Occipital lobe (tissue), 2 donors: ENCODE measurements around the gene ANKRD33B. TPM values are rescaled to one million over a fixed set of nuclear protein-coding genes. Genes with fewer than 3 reads are reported as not detected.
"Not testable (repeated sequence)": the region's sequence is repeated elsewhere in the genome, so short reads cannot be mapped to it uniquely, and the experiment has no call there.

Experiments
- DNase-seq: peaks from one replicate; lab custom pipeline; 2025; lab: John Stamatoyannopoulos, UW
- total RNA-seq: library from RNA; depleted of rRNA; stranded (reverse); fragments of >200 nt; gene quantifications from one replicate; pipeline ENCODE4 v1.2.3, GENCODE V29; 2014

The ANKRD33B gene
- total RNA-seq, 1 donor from 2014 or later, result 4.2 TPM

- DNase-seq, result no peak
Measured at GRCh38 chr5:10593531-10594181, 29.8 kb downstream of the ANKRD33B start.

GRCh38 chr5:10594591-10595210 is 30.8 kb downstream of the ANKRD33B start:
- no peak for DNase-seq

DNA sequence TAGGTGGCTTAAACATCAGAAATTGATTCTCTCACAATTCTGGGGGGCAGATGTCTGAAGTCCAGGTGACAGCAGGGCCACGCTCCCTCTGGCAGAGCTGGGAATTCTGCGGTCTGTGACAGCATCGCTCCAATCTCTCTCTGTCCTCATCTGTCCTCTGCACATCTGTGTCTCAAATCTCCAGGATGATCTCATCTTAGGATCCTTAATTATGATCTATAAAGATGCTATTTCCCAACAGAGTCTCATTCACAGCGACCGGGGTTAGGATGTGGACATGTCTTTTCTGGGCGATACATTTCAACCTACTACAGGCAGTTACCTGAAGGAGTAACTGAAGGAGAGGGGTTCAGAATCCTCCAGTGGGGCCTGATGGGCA is 31.4 kb downstream of the ANKRD33B start:
- DNase-seq, result no peak

GRCh38 chr5:10595672-10596309 is 31.9 kb downstream of the ANKRD33B start:
- DNase-seq, result no peak

- no peak for DNase-seq
Measured at GRCh38 chr5:10596310-10596703, 32.4 kb downstream of the ANKRD33B start.

DNA sequence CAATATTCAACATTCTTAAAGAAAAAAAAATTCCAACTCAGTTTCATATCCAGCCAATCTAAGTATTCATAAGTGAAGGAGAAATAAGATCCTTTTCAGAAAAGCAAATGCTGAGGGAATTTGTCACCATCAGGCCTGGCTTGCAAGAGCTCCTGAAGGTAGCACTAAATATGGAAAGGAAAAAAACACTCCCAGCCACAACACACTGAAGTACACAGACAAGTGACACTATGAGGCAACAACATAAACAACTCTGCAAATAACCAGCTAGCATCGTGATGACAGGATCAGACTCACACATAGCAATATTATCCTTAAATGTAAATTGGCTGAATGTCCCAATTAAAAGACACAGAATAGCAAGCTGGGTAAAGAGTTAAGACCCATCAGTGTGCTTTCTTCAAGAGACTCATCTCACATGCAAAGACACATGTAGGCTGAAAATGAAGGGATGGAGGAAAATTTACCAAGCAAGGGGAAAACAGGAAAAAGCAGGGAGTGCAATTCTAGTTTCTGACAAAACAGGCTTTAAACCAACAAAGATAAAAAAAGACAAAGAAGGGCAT is 33.1 kb downstream of the ANKRD33B start:
- DNase-seq, result no peak

- no peak for DNase-seq
Measured at GRCh38 chr5:10599113-10599512, 35.2 kb downstream of the ANKRD33B start.

- DNase-seq, result no peak
Measured at GRCh38 chr5:10599862-10600284, 36.0 kb downstream of the ANKRD33B start.

GRCh38 chr5:10600626-10601245 is 36.9 kb downstream of the ANKRD33B start:
- no peak for DNase-seq

DNA sequence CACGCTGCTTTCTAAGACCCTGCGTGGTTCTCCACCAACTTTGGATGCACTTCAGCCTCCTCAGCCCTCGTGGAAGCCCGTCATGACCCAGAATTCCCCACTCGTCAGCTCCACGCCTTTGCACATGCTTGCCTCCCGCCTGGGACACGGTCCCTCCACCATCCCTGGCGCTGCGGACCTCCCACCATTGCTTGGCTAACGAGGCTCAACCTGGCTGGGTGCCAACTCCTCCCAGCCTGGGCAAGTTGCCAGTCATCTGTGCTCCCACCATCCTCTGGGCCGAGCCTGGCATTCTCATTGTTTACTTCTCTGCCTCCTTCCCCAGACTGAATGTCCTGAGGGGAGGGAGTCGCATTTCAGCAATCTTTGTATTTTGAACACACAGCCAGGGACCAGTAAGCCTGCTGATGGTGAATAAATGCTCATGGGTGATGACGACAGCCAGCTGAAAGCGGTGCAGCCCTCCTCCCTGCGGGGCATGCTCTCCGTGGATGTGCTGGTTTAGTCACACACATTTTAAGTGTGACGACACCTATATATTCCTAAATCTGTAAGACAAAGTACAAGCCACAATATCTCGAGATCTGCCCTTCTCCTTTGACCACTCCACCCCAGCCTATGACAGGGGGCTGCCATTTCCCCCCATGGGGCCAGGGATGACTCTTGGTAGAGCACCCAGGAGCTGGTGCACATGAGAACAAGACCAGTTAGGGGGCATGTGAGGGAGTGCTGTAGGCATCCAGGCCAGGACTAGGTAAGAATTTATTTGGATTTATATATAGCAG is 37.6 kb downstream of the ANKRD33B start:
- peak; percentile 71 for DNase-seq

GRCh38 chr5:10602031-10602806 is 38.3 kb downstream of the ANKRD33B start:
- no peak for DNase-seq

GRCh38 chr5:10604975-10605374 is 41.1 kb downstream of the ANKRD33B start:
- DNase-seq, result no peak

- not testable (repeated sequence) for DNase-seq
Measured at GRCh38 chr5:10606632-10607022, 42.8 kb downstream of the ANKRD33B start.

- DNase-seq, result no peak
Measured at GRCh38 chr5:10607023-10607665, 43.3 kb downstream of the ANKRD33B start.

GRCh38 chr5:10607666-10608073 is 43.8 kb downstream of the ANKRD33B start:
- no peak for DNase-seq

- DNase-seq, result not testable (repeated sequence)
Measured at GRCh38 chr5:10608081-10608480, 44.2 kb downstream of the ANKRD33B start.

DNA sequence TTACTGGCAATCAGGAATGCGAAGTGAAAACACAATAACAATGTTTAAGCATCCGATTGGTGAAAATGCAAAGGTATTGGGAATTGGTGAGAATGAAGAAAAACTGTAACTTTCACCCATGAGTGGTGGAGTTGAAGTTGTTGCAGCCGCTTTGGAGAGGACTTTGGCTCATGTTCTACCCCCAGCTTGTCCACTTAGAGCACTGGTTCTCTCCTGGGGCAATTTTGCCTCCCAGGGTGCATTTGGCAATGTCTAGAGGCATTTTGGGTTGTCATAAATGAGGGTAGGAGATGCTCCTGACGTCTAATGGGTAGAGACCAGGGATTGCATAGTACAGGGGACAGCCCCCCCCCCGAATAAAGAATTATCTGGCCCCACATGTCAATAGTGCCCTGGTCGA is 46.2 kb downstream of the ANKRD33B start:
- no peak for DNase-seq

DNA sequence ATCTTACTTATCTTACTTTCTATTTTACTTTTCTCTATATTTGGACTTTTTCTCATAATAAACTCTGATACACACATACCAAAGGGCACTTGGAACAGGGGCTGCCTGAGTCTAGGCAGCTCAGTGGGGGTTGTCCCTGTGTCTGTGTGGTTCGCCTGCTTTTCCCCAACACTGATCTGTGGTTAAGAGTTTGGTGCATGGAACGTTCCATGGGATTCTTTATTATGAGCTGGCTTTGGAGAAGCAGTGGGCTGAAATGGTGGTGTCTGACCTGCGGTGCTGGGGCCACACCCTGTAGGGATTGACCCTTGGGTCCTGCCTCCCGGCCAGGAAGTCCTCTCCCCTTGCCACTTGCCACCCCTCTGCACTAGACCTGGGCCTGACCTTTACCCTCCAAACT is 47.4 kb downstream of the ANKRD33B start:
- DNase-seq, result no peak

GRCh38 chr5:10612251-10612650 is 48.4 kb downstream of the ANKRD33B start:
- no peak for DNase-seq

DNA sequence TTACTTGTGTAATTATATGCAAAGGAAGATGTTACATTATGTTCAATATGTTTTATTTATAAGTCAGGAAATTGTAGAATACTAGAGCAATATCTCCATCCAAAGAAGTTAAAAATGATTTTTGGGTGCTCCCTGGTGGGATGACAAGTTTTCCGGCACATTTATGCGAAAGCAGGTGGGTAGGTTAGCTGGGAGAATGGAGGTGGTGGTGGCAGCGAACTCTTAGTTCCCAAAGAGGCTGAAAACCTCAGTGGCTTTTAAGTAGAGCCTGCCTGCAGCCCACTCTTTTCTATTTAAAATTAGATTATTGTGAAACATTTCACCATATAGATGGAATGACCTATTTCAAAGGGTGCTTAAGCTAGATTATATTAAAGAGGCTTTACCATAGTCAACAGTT is 51.8 kb downstream of the ANKRD33B start:
- DNase-seq, result no peak
